ENCODE measurements around the gene NEK6.

NEK6 gene

GRCh38 chr9:124312290-124313265, 54.8 kb downstream of the NEK6 start:
- Histone ChIP-seq H3K4me3 (ENCODE audit: low read length) (no peak overlapping the region), H3K9ac (ENCODE audit: low read length) (no peak overlapping the region), H4K20me1 (ENCODE audit: insufficient read depth, low read length) (peaks cover 64% of the 10 kb centered on the region), H3K4me2 (ENCODE audit: low read length) (no peak overlapping the region), H3K4me1 (ENCODE audit: low read length) (no peaks in the 10 kb centered on the region), H3K27ac (ENCODE audit: low read length) (no peak overlapping the region), H3K79me2 (ENCODE audit: low read length) (peaks cover 43% of the 10 kb centered on the region), H3K27me3 (ENCODE audit: low read depth, low read length) (no peaks in the 10 kb centered on the region), H2AFZ (ENCODE audit: low read depth, low read length) (no peak overlapping the region), H3K9me3 (ENCODE audit: insufficient read depth, low read length) (no peaks in the 10 kb centered on the region), H3K36me3 (replicated peaks; ENCODE audit: low read depth, low read length) (peaks cover 69% of the 10 kb centered on the region)
- TF ChIP-seq CTCF (IDR thresholded peaks at IDR 0.05; ENCODE audit: low read depth, low read length) (0 out of 2 replicates have a peak, but pooled peaks have one; percentile 7), EZH2phosphoT487 (IDR thresholded peaks at IDR 0.05; ENCODE audit: low read depth) (no peak)

GRCh38 chr9:124313940-124314339, 56.2 kb downstream of the NEK6 start:
- Histone ChIP-seq H3K9ac (ENCODE audit: low read length) (no peak overlapping the region), H3K27me3 (ENCODE audit: low read depth, low read length) (no peaks in the 10 kb centered on the region), H3K9me3 (ENCODE audit: insufficient read depth, low read length) (no peaks in the 10 kb centered on the region), H3K36me3 (replicated peaks; ENCODE audit: low read depth, low read length) (peaks cover 70% of the 10 kb centered on the region), H3K4me1 (ENCODE audit: low read length) (no peaks in the 10 kb centered on the region), H2AFZ (ENCODE audit: low read depth, low read length) (no peak overlapping the region), H3K79me2 (ENCODE audit: low read length) (peaks cover 38% of the 10 kb centered on the region), H4K20me1 (ENCODE audit: insufficient read depth, low read length) (peaks cover 51% of the 10 kb centered on the region), H3K27ac (ENCODE audit: low read length) (no peak overlapping the region), H3K4me3 (ENCODE audit: low read length) (no peak overlapping the region), H3K4me2 (ENCODE audit: low read length) (no peak overlapping the region)
- TF ChIP-seq EZH2phosphoT487 (IDR thresholded peaks at IDR 0.05; ENCODE audit: low read depth) (no peak), CTCF (IDR thresholded peaks at IDR 0.05; ENCODE audit: low read depth, low read length) (no peak)

- Histone ChIP-seq H3K9ac (ENCODE audit: low read length) (no peak overlapping the region), H3K4me3 (ENCODE audit: low read length) (no peak overlapping the region), H3K27me3 (ENCODE audit: low read depth, low read length) (no peaks in the 10 kb centered on the region), H3K9me3 (ENCODE audit: insufficient read depth, low read length) (no peaks in the 10 kb centered on the region), H3K4me2 (ENCODE audit: low read length) (no peak overlapping the region), H2AFZ (ENCODE audit: low read depth, low read length) (no peak overlapping the region), H3K79me2 (ENCODE audit: low read length) (peaks cover 28% of the 10 kb centered on the region), H4K20me1 (ENCODE audit: insufficient read depth, low read length) (peaks cover 44% of the 10 kb centered on the region), H3K4me1 (ENCODE audit: low read length) (no peaks in the 10 kb centered on the region), H3K27ac (ENCODE audit: low read length) (no peak overlapping the region), H3K36me3 (replicated peaks; ENCODE audit: low read depth, low read length) (peaks cover 64% of the 10 kb centered on the region)
- TF ChIP-seq CTCF (IDR thresholded peaks at IDR 0.05; ENCODE audit: low read depth, low read length) (no peak), EZH2phosphoT487 (IDR thresholded peaks at IDR 0.05; ENCODE audit: low read depth) (no peak)
These were observed 58.1 kb downstream of the NEK6 start for GRCh38 chr9:124315882-124316281.
